Brain microvascular endothelial cell (primary cell): ENCODE data around the gene ZNF684.
A peak's percentile ranks its signal among the peaks of the same experiment; 100 is the strongest.
"Not testable (repeated sequence)": the region's sequence is repeated elsewhere in the genome, so short reads cannot be mapped to it uniquely, and the experiment has no call there.

Source experiments
- DNase-seq: peaks from one replicate; pipeline ENCODE4 v3.0.0-alpha.2; 2020
- H3K27ac ChIP-seq: fragments of 250-450 bp; sonication (Bioruptor Pico); 2 replicates; pipeline ENCODE4 v1.5.1; 2020; ENCODE audit warnings: mild to moderate bottlenecking, moderate library complexity
- H3K27me3 ChIP-seq: fragments of 250-450 bp; sonication (Bioruptor Pico); replicated peaks from 2 replicates; pipeline ENCODE4 v1.5.1; 2020; ENCODE audit warnings: mild to moderate bottlenecking
- H3K36me3 ChIP-seq: fragments of 250-450 bp; sonication (Bioruptor Pico); replicated peaks from 2 replicates; pipeline ENCODE4 v1.5.1; 2020; ENCODE audit warnings: mild to moderate bottlenecking
- H3K4me3 ChIP-seq: 2 replicates; pipeline ENCODE4 v1.5.1; 2011; ENCODE audit warnings: low read depth, mild to moderate bottlenecking, control low read depth, low read length, moderate library complexity
- CTCF ChIP-seq: IDR thresholded peaks from 2 replicates; pipeline ENCODE4 v1.5.1; 2011; ENCODE audit warnings: low read depth, mild to moderate bottlenecking, moderate library complexity, low read length, control low read depth, inconsistent platforms; ENCODE audit errors: missing control alignments
- in situ Hi-C: cut with HindIII; loops from 2 replicates; pipeline ENCODE4 v1.10.0; 2017; ENCODE audit warnings: low sequenced_read_pairs, low pct_ligation_motif_present

Gene ZNF684

GRCh38 chr1:40531381-40532061 lies at the start of gene ZNF684:
Gene ZNF684 (plus strand): TSS chr1:40531637. CDS start chr1:40533167, 1,530 bp downstream.
- peak; percentile 95 for DNase-seq
- no peak for TF ChIP-seq CTCF
- Histone ChIP-seq H3K4me3 (peak within 1 kb of the TSS; percentile 87), H3K36me3 (no peaks in the 10 kb centered on the region), H3K27ac (peak within 1 kb of the TSS; percentile 76), H3K27me3 (no peaks in the 10 kb centered on the region)
- in situ Hi-C loops = no loop called here

GRCh38 chr1:40495315-40495903 lies 36.0 kb upstream of the ZNF684 start:
- in situ Hi-C loops = no loop called here
- no peak overlapping the region for H3K4me3 ChIP-seq
- peaks cover 30% of the 10 kb centered on the region for H3K36me3 ChIP-seq
- no peak for TF ChIP-seq CTCF
- H3K27ac ChIP-seq = no peak overlapping the region
- H3K27me3 ChIP-seq = no peaks in the 10 kb centered on the region
- DNase-seq = no peak

- H3K36me3 ChIP-seq, in situ Hi-C loops, H3K4me3 ChIP-seq, H3K27ac ChIP-seq, DNase-seq, H3K27me3 ChIP-seq: not testable (repeated sequence)
Observed at GRCh38 chr1:40502651-40503050, 28.8 kb upstream of the ZNF684 start.

GRCh38 chr1:40507973-40508372 lies 23.5 kb upstream of the ZNF684 start:
- H3K27me3 ChIP-seq = no peaks in the 10 kb centered on the region
- no peak for DNase-seq
- no peaks in the 10 kb centered on the region for H3K36me3 ChIP-seq
- in situ Hi-C loops = no loop called here
- TF ChIP-seq CTCF = no peak
- H3K4me3 ChIP-seq = peak overlapping the region; percentile 68
- peak overlapping the region; percentile 17 for H3K27ac ChIP-seq

GRCh38 chr1:40508375-40509341 lies 22.8 kb upstream of the ZNF684 start, which contains the start of gene EXO5:
Gene EXO5 (plus strand): TSS chr1:40508767. CDS start chr1:40514545, 5,778 bp downstream.
- H3K4me3 ChIP-seq = peak within 1 kb of the TSS; percentile 68
- no peaks in the 10 kb centered on the region for H3K27me3 ChIP-seq
- no peaks in the 10 kb centered on the region for H3K36me3 ChIP-seq
- TF ChIP-seq CTCF = no peak
- peak within 1 kb of the TSS; percentile 17 for H3K27ac ChIP-seq
- peak; percentile 76 for DNase-seq
- in situ Hi-C loops = no loop called here

- in situ Hi-C loops = no loop called here
- DNase-seq = no peak
- H3K27me3 ChIP-seq = no peaks in the 10 kb centered on the region
Observed at GRCh38 chr1:40519517-40519916, 11.9 kb upstream of the ZNF684 start.

More at GRCh38 chr1:40519517-40519916, 11.9 kb upstream of the ZNF684 start:
- Histone ChIP-seq H3K36me3 (peaks cover 7% of the 10 kb centered on the region), H3K4me3 (no peak overlapping the region), H3K27ac (no peak overlapping the region)
- no peak for TF ChIP-seq CTCF
